GM21390 (cell line): Measurements from ENCODE around the gene TAF15.

ENCODE experiments used
- ATAC-seq: cut with Tn5 transposase; IDR thresholded peaks from one replicate; pipeline ENCODE4 v1.9.1; 2021; ENCODE audit not compliant: unreplicated experiment

TAF15 gene

DNA sequence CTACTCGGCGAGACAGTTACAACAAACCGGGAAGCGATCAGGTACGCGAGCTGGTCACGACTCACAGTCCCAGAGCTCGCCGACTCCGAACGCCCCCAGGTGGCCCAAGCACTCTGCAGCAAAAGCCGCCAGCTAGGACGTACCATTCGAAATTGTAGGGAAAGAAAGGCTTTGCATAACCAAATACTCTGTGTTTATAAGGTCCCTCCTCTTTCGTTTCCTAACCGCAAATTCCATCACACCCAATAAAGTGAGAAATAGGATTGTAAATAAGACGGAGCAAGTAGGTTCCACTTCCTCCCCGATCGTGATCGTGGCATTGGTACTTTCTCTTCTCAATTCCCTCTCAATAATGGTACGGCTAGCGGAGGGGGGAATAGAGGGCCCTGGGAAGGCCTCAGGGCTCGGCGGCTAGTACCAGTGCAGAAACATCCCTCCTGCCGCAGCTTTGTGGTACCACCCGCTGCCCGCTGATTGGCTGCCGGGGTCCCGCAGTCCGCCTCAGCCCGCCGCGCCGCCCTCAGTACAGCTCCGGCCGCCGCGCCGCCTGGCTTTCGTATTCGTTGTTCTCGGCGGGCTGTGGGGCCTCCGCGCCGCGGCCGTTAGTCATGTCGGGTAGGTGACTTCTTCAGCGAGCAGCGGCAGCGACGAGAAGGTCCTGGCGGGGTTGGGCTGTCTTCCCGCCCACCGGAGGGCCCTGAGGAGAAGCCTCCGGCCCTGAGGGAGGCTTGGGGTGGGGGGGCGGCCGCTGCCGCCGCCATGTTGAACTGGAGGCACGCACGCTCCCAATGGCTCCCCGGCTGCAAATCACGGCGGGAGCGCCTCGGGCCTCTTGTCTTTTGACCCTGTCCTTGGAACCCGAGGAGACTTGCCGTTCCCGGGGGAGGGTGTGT, at the start of gene TAF15:
Gene TAF15, plus strand, starts transcription at position 523 of the 893 bp plus-strand sequence. Its CDS starts 86 bp downstream, at position 609.
- ATAC-seq = peak; percentile 90

DNA sequence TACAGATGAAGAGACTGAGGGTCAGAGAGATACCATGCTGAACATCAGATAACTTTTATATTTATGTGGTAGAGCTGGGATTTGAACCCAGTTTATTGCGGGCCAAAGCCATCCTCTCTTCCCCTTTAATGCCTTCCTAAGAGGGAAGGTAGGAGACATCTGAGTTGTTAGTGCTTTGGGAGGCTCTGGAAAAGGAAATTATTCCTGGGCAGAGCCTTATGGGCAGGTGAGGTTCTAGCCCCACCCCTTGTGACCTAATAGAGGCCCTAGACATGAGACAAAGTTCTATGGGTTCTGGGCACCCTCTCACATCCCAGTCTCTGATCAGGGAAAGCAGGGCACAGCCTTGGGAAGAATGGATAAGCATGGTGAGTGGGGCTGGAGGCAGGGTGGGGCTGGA, 48.7 kb upstream of the TAF15 start, which contains the start of gene C17orf50:
Gene C17orf50, plus strand, starts transcription at position 301 of the 400 bp plus-strand sequence. Its CDS starts 55 bp downstream, at position 356.
- no peak for ATAC-seq

GRCh38 chr17:35761601-35762000, 47.7 kb upstream of the TAF15 start:
- ATAC-seq = no peak

DNA sequence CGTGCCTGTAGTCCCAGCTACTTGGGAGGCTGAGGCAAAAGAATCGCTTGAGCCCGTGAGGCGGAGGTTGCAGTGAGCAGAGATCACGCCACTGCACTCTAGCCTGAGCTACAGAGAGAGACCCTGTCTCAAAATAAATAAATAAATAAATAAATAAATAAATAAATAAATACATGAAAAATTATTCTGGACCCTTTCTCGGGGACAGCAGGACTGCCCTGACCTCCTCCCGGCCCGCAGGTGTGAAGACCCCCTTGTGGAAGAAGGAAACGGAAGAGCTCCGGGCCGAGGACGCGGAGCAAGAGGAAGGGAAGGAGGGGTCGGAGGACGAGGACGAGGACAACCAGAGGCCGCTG, 45.5 kb upstream of the TAF15 start:
- ATAC-seq = no peak

DNA sequence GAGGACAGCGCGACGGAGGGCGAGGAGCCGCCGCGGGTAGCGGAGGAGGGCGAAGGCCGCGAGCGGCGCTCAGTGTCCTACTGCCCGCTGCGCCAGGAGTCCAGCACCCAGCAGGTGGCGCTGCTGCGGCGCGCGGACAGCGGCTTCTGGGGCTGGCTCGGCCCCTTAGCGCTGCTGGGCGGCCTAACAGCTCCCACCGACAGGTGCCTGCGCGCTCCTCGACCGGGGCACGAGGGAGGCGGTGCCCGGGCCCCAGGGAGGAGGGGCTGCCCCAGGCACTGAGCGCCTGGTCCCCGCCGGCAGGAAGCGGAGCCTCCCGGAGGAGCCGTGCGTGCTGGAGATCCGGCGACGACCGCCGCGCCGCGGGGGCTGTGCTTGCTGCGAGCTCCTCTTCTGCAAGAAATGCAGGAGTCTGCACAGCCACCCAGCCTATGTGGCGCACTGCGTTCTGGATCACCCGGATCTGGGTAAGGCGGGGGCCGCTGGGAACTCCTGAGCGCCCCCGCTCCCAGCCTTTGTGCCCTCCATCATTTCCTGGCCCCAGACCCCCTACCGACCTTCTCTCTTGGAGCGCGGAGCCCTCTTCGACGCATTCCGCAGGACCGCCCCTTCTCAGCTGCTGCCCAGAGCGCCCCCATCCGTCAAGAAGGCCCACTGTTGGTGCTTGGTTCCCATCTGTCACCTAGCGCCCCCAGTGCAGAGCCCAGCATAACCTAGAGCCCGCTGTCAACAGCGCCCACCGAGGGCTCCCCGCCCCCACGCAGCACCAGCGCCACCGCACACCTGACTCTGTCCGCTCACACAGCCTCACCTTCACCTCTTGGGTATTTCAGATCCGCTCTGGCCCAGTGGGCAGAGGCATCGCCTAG, 44.9 kb upstream of the TAF15 start:
- ATAC-seq = peak; percentile 84

DNA sequence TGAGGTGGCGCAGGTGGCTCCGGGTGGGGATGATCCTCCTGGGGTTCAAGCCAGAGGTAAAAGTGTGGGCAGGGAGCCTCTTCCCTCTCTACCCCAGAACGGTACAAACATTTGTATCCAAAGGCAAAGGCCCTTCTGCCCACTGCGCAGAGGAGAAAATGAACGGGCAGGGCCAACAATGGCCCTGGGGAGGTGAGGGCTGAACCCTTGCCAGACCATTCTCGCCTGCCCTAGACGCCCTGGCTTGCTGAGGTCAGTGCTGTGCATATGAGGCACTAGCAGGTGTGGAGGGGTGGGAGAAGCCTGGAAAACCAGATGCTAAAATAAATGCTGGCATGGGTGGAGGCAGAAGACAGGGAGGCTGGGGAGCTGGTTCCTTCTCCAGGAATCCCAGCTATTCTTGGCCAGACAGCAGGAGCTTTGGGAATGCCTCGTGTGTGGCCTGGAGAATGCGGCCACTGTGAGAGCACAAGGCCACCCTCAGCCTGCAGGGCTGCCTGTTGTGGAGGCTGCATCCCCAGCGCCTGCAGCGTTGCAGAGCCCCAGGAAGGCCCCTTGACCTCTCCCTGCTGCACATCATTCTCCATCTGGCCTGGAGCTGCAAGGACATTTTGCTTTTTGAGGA, 44.1 kb upstream of the TAF15 start:
- no peak for ATAC-seq

DNA sequence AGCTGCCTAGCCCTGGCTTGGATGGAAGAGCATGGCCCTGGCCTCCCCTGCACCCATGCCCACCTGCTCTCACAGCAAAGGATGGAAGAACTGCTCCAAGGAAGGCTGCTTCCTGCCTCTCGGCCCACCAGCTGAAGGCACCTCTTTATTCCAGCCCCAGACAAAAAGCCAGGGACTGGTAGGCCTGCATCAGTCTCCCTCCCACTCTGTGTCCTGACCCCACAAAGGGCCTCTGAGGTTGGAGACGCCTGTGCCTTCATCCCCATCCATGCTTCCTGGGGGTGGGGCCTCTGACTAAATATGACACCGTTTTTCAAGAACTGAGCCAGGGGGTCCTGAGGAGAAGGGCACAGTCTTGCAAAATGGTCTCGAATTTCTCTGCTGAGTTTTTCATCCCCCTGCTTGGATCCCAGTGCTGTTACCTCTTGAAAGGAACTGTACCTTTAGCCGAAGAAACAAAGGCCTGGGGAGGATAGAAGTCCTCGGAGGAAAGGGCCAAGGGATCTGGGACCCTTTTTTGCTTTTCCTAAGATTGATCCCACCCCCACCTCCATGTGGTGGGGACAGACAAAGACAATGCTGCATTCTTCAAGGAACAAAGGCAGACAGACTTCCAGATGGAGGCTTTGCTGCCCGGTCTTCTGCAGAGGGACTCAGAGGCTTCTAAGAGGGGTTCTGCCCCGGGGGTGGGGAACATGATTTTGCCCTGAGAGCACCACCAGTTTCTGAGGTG, 43.4 kb upstream of the TAF15 start:
- no peak for ATAC-seq

GRCh38 chr17:35766489-35766877, 42.8 kb upstream of the TAF15 start:
- no peak for ATAC-seq

GRCh38 chr17:35766903-35767510, 42.3 kb upstream of the TAF15 start:
- no peak for ATAC-seq

DNA sequence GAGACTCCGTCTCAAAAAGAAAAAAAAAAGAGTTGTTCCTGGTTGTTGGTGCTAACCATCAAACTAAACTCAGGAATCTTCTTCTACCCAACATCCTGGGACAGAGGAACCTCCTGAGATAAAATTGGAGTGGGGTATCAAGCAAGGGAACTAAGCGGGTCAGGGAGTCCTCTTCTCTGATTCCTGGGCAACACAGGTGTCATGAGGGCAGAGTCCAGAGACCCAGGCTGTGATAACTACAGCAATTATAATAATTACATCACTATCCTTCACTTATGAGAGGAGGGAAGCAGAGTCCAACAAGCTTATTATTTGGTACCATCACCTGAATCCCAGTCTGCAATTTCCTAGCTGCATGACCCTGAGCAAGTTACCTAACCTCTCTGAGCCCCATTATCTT, 40.5 kb upstream of the TAF15 start:
- no peak for ATAC-seq

- ATAC-seq = no peak
Observed at GRCh38 chr17:35769895-35770486, 39.3 kb upstream of the TAF15 start.

DNA sequence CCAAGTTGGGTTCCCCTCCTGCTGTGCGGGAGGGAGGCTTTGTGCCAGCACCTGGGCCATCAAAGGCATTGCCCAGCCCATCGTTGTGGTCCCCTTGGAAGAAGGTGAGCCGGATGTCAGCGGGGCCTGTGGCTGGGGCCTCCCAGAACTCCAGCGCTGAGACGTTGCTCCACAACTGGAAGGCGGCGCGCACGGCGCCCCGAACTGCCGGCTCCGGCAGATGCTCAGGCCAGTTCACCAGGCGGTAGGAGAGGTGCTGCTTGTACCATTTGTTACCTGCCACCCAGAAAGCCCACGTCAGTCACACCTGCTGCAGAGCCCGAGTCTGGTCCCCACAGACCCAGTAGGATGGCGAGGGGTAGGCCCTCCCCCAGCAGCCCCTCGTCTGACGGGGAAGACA, 36.2 kb upstream of the TAF15 start:
- ATAC-seq = no peak

DNA sequence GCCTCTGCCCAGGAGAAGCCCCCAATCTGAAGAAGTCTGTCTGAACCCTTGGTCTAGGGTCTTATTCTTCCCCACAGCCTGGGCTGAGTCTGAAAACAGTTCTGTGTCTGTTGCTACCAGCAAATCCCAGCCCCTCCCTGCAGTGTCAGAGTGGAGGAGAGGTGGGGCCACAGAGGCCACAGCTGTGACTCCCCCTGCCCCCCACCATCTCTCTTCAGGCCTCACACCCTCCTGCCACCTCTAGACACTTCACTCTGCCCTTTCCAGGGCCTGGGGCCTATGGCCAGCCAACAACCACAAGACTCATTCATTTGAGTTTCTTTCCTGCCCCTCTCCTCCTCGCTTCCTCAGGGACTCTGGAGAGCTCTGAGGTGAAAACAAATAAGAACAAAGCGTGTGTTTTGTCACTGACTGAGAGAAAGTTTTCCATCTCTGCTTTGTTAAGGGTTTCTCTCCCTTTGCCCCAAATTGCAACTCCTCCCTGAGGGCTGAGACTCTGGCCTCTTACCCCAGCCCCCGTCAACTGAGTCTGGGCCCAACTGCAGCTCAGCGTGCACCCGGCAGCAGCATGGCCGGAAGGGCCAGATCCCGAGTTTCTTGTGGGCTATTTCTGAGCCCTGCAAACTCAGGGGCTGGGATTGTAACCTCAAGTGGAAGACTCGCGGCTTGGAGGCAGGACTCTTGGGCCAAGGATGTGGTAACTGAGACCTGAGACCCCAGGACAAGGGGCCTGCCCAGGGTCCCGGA, 35.4 kb upstream of the TAF15 start:
- ATAC-seq = no peak

DNA sequence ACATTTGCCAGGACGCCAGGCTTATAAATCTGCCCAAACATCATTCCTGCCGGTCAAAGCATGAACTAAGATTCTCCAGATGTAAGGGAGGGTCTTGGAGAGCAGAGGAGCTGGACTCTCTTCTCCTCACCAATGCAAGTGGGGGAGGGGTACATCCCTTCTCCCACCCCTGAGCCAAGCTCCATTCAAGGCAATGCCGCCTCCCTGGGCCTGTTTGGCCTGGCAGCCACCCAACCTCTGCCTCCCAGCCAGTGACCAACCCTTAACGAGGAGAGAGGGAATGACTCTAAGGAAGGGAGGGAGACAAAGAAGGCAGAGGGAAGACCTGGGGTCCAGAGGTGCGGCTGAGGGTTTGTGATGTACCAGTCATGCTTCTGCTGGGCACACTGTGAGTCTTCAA, 34.8 kb upstream of the TAF15 start:
- ATAC-seq = no peak

GRCh38 chr17:35775039-35775438, 34.2 kb upstream of the TAF15 start:
- ATAC-seq = no peak

GRCh38 chr17:35775583-35775982, 33.7 kb upstream of the TAF15 start:
- ATAC-seq = no peak

DNA sequence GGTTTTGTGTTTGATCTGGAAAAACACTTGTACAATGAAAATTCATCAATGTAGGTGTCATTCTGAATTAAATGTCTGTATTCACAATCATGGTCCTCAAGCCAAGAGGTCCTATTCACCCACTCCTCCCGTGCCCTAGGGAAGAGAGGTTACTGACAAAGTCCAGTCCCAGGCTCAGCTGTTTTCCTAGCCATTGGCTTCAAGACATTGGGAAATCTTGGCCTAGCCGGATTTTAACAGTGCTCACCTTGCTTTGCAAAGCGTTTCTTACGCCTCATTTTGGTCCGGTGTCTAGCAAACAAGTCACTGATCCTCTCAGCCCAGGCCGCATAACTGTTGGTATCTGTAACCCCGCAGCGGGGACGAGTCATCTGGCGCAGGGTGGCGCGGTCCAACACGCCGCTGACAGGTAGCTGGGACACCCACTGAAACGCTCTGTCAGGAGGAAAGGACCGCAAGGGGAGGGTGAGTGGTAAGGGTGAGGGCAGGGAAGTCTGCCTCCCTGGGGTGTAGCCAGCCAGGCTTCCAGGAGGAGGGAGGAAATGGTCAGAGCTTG, 30.6 kb upstream of the TAF15 start:
- no peak for ATAC-seq

GRCh38 chr17:35780950-35781349, 28.3 kb upstream of the TAF15 start:
- ATAC-seq = no peak

GRCh38 chr17:35784895-35785294, 24.4 kb upstream of the TAF15 start:
- ATAC-seq = no peak
